ENCODE results near the gene ANKS3. TPM values are rescaled to one million over a fixed set of nuclear protein-coding genes. Genes with fewer than 3 reads are reported as not detected.

ANKS3 gene
- total RNA-seq, 5 donors from 2014 or later (not counting 1 experiment from before 2014, with no cell fraction given): 24.2 to 37.1 (median 32.2) TPM

DNA sequence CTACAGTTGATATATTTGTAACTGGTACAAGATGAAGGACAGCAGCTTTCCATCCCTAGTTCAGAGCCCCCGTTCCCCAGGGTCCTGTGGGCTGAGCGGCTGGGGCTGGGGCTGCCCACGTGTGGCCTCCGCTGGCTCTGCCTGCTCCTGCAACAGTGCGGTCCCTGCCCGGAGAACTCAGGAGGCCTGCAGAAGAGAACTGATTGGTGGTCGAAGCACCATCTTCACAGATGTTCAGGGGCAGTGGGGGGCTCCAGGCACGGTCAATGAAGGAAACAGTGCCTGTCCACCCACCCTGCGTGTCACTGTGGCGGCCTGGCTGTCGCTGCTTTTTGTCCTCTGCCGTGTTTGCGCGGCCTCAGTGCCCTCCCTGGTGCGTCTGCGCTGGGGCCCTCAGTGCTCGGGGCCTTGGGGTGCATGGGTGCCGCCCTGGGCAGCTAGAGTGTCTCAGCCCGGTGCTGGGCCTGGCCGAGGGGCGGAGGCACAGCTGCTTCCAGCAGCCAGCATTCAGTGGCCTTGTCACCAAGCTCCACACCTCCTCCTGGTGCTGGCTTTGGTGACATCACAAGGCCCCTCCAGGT lies 44.9 kb downstream of the ANKS3 start:
- ChIA-PET CTCF (no interaction called here), POLR2A (interaction anchor here in 1 of 2 donors (0.7 kb wide), 1 partner anchor 26 kb away, joined by 8 read pairs; no protein-coding TSS in a partner anchor)
- H3K9me3 Mint-ChIP-seq: no peaks in the 10 kb centered on the region
- no peak overlapping the region for H3K27ac Mint-ChIP-seq
- H3K27ac ChIP-seq (ENCODE audit: low read length): no peak overlapping the region
- peaks cover 3 to 17% of the 10 kb centered on the region in 2 experiments for H3K4me1 ChIP-seq (ENCODE audit: control insufficient read depth in 1 of 2, extremely low read depth in 1 of 2, insufficient read depth in 2 of 2, low read length in 2 of 2)
- no peaks in the 10 kb centered on the region for H3K9me3 ChIP-seq
- ATAC-seq (replicated peaks in 1 of 4): no peak
- H3K27me3 ChIP-seq (replicated peaks in 1 of 2; ENCODE audit: control insufficient read depth in 2 of 2, extremely low read depth in 1 of 2, insufficient read depth in 2 of 2, low read length in 1 of 2): no peaks in the 10 kb centered on the region
- no peaks in the 10 kb centered on the region for H3K27me3 Mint-ChIP-seq
- no peak overlapping the region for H3K4me3 ChIP-seq (ENCODE audit: control insufficient read depth in 1 of 2, extremely low read depth in 1 of 2, low read length in 1 of 2)
- no peak overlapping the region for H3K4me3 Mint-ChIP-seq
- peaks cover 10 to 13% (median 11%) of the 10 kb centered on the region in 3 donors for H3K4me1 Mint-ChIP-seq
- no peak for DNase-seq
- H3K36me3 Mint-ChIP-seq: peaks cover 9% of the 10 kb centered on the region
- WGBS (ENCODE audit: insufficient coverage): 95% methylated on average over 21 of the region's 21 CpGs
- peaks cover 9 to 24% of the 10 kb centered on the region in 2 donors for H3K36me3 ChIP-seq (ENCODE audit: control insufficient read depth in 2 of 2, extremely low read depth in 1 of 2, insufficient read depth in 1 of 2, low read length in 1 of 2)

GRCh38 chr16:4688674-4689045 lies 45.4 kb downstream of the ANKS3 start:
- Histone ChIP-seq H3K4me3 (ENCODE audit: control insufficient read depth in 1 of 2, extremely low read depth in 1 of 2, low read length in 1 of 2) (no peak overlapping the region), H3K36me3 (ENCODE audit: control insufficient read depth in 2 of 2, extremely low read depth in 1 of 2, insufficient read depth in 1 of 2, low read length in 1 of 2) (peaks cover 9 to 30% of the 10 kb centered on the region in 2 donors), H3K27ac (ENCODE audit: low read length) (no peak overlapping the region), H3K4me1 (ENCODE audit: control insufficient read depth in 1 of 2, extremely low read depth in 1 of 2, insufficient read depth in 2 of 2, low read length in 2 of 2) (peaks cover 3 to 17% of the 10 kb centered on the region in 2 experiments), H3K27me3 (replicated peaks in 1 of 2; ENCODE audit: control insufficient read depth in 2 of 2, extremely low read depth in 1 of 2, insufficient read depth in 2 of 2, low read length in 1 of 2) (no peaks in the 10 kb centered on the region), H3K9me3 (no peaks in the 10 kb centered on the region)
- H3K9me3 Mint-ChIP-seq: no peaks in the 10 kb centered on the region
- no peak for ATAC-seq (replicated peaks in 1 of 4)
- no peak for DNase-seq
- H3K4me1 Mint-ChIP-seq: peaks cover 10 to 13% (median 11%) of the 10 kb centered on the region in 3 donors
- ChIA-PET POLR2A (no interaction called here), CTCF (no interaction called here)
- no peak overlapping the region for H3K27ac Mint-ChIP-seq
- no peaks in the 10 kb centered on the region for H3K27me3 Mint-ChIP-seq
- no peak overlapping the region for H3K4me3 Mint-ChIP-seq
- peaks cover 9% of the 10 kb centered on the region for H3K36me3 Mint-ChIP-seq
- WGBS (ENCODE audit: insufficient coverage): 93% methylated on average over 12 of the region's 22 CpGs

- CTCF ChIA-PET: no interaction called here
Measured at GRCh38 chr16:4687946-4688673, 46.0 kb downstream of the ANKS3 start.

GRCh38 chr16:4687416-4687815 lies 46.7 kb downstream of the ANKS3 start:
- H3K4me1 ChIP-seq (ENCODE audit: control insufficient read depth in 1 of 2, extremely low read depth in 1 of 2, insufficient read depth in 2 of 2, low read length in 2 of 2): peaks cover 1 to 16% of the 10 kb centered on the region in 2 experiments
- DNase-seq (no peak), ATAC-seq (replicated peaks in 1 of 4) (no peak)
- ChIA-PET CTCF (no interaction called here), POLR2A (no interaction called here)
- Mint-ChIP-seq H3K9me3 (no peaks in the 10 kb centered on the region), H3K4me1 (peaks cover 4 to 8% (median 6%) of the 10 kb centered on the region in 3 donors), H3K27me3 (no peaks in the 10 kb centered on the region), H3K36me3 (peaks cover 9% of the 10 kb centered on the region), H3K27ac (peak overlapping the region in 1 of 2 donors; percentile 22), H3K4me3 (no peak overlapping the region)
- no peak overlapping the region for H3K27ac ChIP-seq (ENCODE audit: low read length)
- H3K36me3 ChIP-seq (ENCODE audit: control insufficient read depth in 2 of 2, extremely low read depth in 1 of 2, insufficient read depth in 1 of 2, low read length in 1 of 2): peaks cover 9 to 39% of the 10 kb centered on the region in 2 donors
- no peaks in the 10 kb centered on the region for H3K9me3 ChIP-seq
- 84% methylated on average over 6 of the region's 8 CpGs for WGBS (ENCODE audit: insufficient coverage)
- H3K4me3 ChIP-seq (ENCODE audit: control insufficient read depth in 1 of 2, extremely low read depth in 1 of 2, low read length in 1 of 2): no peak overlapping the region
- no peaks in the 10 kb centered on the region for H3K27me3 ChIP-seq (replicated peaks in 1 of 2; ENCODE audit: control insufficient read depth in 2 of 2, extremely low read depth in 1 of 2, insufficient read depth in 2 of 2, low read length in 1 of 2)

More at GRCh38 chr16:4687946-4688673, 46.0 kb downstream of the ANKS3 start:
- no peaks in the 10 kb centered on the region for H3K9me3 Mint-ChIP-seq
- H3K4me3 ChIP-seq (ENCODE audit: control insufficient read depth in 1 of 2, extremely low read depth in 1 of 2, low read length in 1 of 2): no peak overlapping the region
- no peak overlapping the region for H3K27ac ChIP-seq (ENCODE audit: low read length)
- H3K27ac Mint-ChIP-seq: no peak overlapping the region
- WGBS (ENCODE audit: insufficient coverage): 93% methylated on average over 39 of the region's 39 CpGs
- H3K4me3 Mint-ChIP-seq: no peak overlapping the region
- no peaks in the 10 kb centered on the region for H3K27me3 Mint-ChIP-seq
- peaks cover 9 to 34% of the 10 kb centered on the region in 2 donors for H3K36me3 ChIP-seq (ENCODE audit: control insufficient read depth in 2 of 2, extremely low read depth in 1 of 2, insufficient read depth in 1 of 2, low read length in 1 of 2)
- POLR2A ChIA-PET: no interaction called here
- ATAC-seq (replicated peaks in 1 of 4): no peak
- peaks cover 3 to 16% of the 10 kb centered on the region in 2 experiments for H3K4me1 ChIP-seq (ENCODE audit: control insufficient read depth in 1 of 2, extremely low read depth in 1 of 2, insufficient read depth in 2 of 2, low read length in 2 of 2)
- no peak for DNase-seq
- H3K4me1 Mint-ChIP-seq: peaks cover 8 to 11% (median 11%) of the 10 kb centered on the region in 3 donors
- peaks cover 9% of the 10 kb centered on the region for H3K36me3 Mint-ChIP-seq
- no peaks in the 10 kb centered on the region for H3K27me3 ChIP-seq (replicated peaks in 1 of 2; ENCODE audit: control insufficient read depth in 2 of 2, extremely low read depth in 1 of 2, insufficient read depth in 2 of 2, low read length in 1 of 2)
- no peaks in the 10 kb centered on the region for H3K9me3 ChIP-seq

DNA sequence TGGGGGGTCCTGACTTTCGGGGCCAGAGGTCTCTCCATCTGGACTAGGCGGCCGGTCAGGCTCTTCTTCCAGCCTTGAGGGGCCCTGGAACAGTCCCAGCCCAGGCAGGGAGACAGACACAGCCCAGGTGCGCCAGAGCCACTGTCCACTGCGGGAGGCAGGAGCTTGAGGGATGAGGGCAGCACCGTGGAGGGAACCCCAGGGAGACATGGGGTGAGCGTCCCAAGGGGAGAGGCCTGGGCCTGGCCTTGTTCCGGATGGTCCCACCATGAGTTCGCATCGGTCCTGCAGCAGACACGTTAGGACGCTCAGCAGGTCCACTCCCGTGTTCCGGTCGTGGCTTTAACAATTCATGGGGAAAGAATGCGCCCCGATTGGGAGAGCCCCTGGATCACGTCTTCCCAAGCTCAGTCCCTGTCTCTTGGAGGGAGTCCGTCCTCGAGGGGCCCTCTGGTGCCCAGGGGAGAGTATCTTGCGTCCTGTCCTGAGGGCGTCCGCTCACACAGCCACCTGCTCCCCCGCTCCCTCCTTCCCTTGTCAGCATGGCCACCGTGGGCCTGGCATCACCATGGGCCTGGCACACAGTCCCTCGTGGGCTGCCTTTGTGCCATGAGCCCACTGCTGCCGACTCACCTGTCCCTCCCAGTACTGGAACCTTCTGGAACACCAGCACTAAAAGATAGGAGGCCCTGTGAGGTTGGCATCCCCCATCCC lies 47.4 kb downstream of the ANKS3 start:
- H3K27ac Mint-ChIP-seq: no peak overlapping the region
- H3K27me3 Mint-ChIP-seq: no peaks in the 10 kb centered on the region
- Histone ChIP-seq H3K36me3 (ENCODE audit: control insufficient read depth in 2 of 2, extremely low read depth in 1 of 2, insufficient read depth in 1 of 2, low read length in 1 of 2) (peaks cover 10 to 46% of the 10 kb centered on the region in 2 donors), H3K9me3 (no peaks in the 10 kb centered on the region), H3K27me3 (replicated peaks in 1 of 2; ENCODE audit: control insufficient read depth in 2 of 2, extremely low read depth in 1 of 2, insufficient read depth in 2 of 2, low read length in 1 of 2) (no peaks in the 10 kb centered on the region), H3K4me3 (ENCODE audit: control insufficient read depth in 1 of 2, extremely low read depth in 1 of 2, low read length in 1 of 2) (no peak overlapping the region), H3K27ac (ENCODE audit: low read length) (no peak overlapping the region), H3K4me1 (ENCODE audit: control insufficient read depth in 1 of 2, extremely low read depth in 1 of 2, insufficient read depth in 2 of 2, low read length in 2 of 2) (peaks cover 0 to 16% of the 10 kb centered on the region in 2 experiments)
- no peaks in the 10 kb centered on the region for H3K9me3 Mint-ChIP-seq
- no peak for DNase-seq
- ChIA-PET POLR2A (no interaction called here), CTCF (no interaction called here)
- no peak overlapping the region for H3K4me3 Mint-ChIP-seq
- peaks cover 11% of the 10 kb centered on the region for H3K36me3 Mint-ChIP-seq
- H3K4me1 Mint-ChIP-seq: peaks cover 3 to 7% (median 5%) of the 10 kb centered on the region in 3 donors
- 92% methylated on average over 26 of the region's 27 CpGs for WGBS (ENCODE audit: insufficient coverage)
- ATAC-seq (replicated peaks in 1 of 4): no peak

DNA sequence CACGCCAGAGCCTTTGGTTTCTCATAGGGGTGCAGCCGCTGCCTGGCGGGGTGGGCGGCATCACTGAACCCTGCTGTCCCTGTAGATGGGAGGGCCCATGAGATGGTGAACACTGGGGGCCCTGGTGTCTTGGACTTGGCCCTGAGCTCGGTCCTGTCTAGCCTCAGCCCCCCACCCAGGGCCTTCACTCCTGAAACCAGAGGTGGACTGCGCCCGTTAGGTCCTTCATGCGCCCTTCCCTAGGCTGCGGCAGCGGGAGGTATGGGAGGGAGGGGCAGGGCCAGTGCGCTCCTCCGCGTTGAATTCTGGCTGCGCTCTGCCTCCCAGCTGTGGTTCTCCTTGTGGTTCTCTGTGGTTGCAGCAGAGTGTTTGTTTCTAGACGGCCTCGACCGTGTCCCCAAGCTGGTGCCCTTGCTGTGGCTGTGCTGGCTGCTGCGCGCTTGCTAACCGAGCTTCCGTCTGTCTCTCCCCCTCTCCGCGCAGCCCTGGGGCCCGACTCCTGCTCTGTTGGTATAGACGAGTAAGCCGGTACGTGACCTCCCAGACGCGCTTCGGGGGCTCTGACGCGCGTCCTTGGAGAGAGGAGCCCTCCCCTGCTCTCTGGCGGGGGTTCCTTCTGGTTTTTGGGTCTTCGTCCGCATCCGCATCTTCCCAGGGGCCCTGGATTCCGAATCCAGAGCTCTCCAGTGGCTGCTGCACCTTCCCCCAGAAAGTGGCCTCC lies 48.1 kb downstream of the ANKS3 start:
- CTCF ChIA-PET: no interaction called here

More for the DNA sequence above, 48.1 kb downstream of the ANKS3 start:
- Histone ChIP-seq H3K9me3 (no peaks in the 10 kb centered on the region), H3K4me3 (ENCODE audit: control insufficient read depth in 1 of 2, extremely low read depth in 1 of 2, low read length in 1 of 2) (no peak overlapping the region), H3K4me1 (ENCODE audit: control insufficient read depth in 1 of 2, extremely low read depth in 1 of 2, insufficient read depth in 2 of 2, low read length in 2 of 2) (peaks cover 0 to 21% of the 10 kb centered on the region in 2 experiments), H3K27me3 (replicated peaks in 1 of 2; ENCODE audit: control insufficient read depth in 2 of 2, extremely low read depth in 1 of 2, insufficient read depth in 2 of 2, low read length in 1 of 2) (no peaks in the 10 kb centered on the region), H3K27ac (ENCODE audit: low read length) (no peak overlapping the region), H3K36me3 (ENCODE audit: control insufficient read depth in 2 of 2, extremely low read depth in 1 of 2, insufficient read depth in 1 of 2, low read length in 1 of 2) (peaks cover 13 to 51% of the 10 kb centered on the region in 2 donors)
- WGBS (ENCODE audit: insufficient coverage): 93% methylated on average over 21 of the region's 38 CpGs
- Mint-ChIP-seq H3K4me3 (no peak overlapping the region), H3K27me3 (no peaks in the 10 kb centered on the region), H3K4me1 (peaks cover 2 to 8% (median 2%) of the 10 kb centered on the region in 3 donors), H3K27ac (no peak overlapping the region), H3K9me3 (no peaks in the 10 kb centered on the region), H3K36me3 (peaks cover 12% of the 10 kb centered on the region)
- POLR2A ChIA-PET: no interaction called here
- ATAC-seq (replicated peaks in 1 of 4): no peak
- DNase-seq: no peak
